NCI-H226 (cell line): Measurements from ENCODE around the gene ACR.
"Not testable (repeated sequence)": the region's sequence is repeated elsewhere in the genome, so short reads cannot be mapped to it uniquely, and the experiment has no call there.

Source experiments
- DNase-seq: peaks from one replicate; pipeline ENCODE4 v3.0.0-alpha.2; 2015

The ACR gene

DNA sequence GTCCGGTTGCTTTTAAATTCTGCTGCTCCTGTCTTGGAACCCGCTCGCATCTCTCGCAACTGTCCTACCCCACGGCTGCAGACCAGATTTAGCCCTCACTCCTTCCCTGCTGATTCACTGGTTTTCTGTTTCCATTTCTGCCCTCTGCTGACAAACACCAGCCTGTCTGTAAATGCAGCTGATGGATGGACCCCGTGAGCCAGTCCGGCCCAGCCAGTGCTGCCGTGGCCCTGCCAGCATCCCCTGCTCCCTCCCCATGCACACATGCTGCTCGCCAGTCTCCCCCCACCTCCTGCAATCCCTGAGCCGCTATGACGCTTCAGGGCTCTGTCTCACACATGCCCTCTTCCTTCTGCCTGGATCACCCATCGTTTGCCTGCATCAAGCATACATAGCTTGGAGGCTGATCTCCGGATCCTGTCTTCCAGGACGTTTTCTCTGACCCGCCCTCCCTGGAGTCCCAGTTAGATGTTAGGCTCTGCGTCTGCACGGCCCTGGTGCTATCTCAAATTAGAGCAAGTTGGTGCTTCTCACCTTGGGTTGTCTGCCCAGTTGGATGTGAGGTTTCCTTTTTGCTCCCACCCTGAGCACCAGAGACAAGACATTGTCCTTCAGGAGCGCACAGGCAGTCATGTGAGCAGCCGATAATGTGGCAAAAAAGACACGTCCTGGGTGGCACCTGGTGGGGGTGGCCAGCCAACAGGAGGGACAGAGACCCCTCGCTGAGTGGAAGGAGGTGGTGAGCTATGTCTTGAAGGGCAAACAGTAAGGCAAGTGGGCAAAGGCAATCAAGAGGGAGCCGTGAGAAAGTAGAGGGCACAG, 4.3 kb upstream of the ACR start:
- DNase-seq: no peak

DNA sequence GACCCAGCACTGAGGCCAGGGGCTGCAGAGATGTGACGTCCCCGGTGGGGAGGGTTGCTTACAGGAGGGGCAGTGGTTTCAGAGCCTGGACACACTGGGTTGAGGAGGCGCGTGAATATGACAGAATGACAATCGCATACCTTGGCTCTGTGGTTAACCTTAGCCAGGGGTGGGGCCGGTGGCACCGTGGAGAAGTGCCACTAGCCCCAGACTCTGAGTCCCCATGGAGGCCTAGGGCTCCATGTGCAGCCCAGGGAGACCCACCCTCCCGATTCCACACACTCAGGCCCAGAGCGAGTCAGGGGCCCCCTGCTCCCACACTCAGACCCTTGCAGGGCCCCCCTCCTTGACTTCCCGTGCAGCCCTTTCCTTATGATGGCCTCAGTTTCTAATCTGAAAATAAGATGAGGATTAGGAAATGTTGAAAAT, 3.6 kb upstream of the ACR start:
- no peak for DNase-seq

DNA sequence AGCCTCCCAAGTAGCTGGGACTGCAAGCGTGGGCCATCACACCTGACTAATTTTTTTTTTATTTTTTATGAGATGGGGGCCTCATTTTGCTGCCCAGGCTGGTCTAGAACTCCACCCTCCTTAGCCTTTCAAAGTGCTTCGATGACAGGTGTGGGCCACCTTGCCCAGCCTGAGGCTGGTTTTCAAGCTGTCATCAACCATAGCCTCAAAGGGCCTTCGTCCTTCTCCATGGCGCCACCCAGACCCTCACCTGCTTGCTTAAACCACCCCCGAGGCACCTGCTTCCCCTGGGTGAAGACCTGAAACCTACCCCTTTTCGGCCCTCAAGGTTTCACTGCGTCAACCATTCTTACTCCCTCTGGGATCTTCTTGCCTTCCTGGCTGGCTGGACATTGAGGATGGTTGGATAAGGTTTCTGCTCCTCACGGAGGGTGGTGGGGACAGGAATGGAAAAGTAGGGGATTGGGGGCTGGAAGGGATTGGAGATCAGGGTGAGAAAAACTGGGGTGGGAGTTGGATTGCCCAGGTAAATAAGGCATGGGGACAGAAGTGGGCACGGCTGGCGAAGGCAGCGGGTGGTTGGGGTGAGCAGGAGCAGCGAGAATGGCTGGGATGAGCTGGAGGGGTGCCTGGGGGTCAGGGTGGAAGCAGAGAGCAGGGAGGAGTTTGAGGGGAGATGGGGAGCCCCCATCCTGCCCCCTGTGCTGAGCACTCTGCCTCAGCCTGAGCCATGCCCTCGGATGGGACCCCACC, 2.8 kb upstream of the ACR start:
- no peak for DNase-seq

DNA sequence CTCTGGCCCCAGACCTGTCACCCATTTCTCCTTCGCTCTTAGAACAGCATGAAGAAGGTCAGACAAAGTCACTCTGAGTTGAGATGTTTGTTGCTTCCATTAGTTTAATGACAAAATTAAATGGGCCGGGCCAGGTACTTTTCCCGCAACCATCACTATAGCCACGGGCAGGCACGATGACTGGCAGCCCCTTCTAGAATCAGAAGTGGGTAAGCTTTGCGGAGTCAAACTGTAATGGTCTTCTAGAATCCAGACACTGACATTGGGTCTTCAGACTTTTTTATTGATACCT, 2.3 kb upstream of the ACR start:
- no peak for DNase-seq

DNA sequence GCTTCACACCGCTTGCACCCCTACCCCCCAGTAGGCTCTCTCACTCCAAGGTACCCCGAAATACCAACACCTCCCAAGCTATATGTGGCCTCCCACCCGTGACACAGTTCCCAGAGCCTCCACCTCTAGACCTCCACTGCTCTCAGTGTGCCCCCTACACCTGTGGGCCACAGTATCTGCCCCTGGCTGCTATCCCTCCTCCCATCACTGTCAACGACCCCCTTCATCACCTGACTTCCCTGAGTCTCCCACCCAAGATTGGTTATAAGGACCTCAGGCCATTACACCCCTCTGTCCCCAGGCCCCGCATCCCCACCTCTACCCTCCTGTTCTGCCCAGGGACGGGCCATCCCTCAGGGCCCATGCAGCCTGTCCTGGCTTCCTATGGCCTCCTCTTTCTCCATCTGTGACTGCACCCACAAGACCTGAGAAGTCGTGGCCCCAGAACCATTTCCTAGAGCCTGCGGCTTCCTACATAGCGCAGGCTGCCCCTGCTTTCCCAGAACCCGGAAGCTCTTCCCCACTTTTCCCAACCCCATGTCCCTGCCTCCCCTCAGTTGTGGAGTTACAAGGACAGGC, 734 bp downstream of the ACR start:
- no peak for DNase-seq

DNA sequence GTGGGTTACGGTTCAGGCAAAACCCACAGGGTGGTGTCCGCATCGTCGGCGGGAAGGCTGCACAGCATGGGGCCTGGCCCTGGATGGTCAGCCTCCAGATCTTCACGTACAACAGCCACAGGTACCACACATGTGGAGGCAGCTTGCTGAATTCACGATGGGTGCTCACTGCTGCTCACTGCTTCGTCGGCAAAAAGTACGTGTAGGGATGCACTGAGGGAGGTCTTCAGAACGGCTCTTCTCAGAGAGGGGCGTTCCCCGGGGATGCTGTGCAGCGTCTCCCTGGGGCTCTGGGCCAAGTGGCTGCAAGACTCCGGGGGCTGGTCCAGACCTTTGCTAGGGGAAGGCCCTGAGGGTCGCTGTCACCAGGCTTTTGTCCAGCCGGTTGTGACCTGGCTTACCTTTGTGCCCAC, 1.3 kb downstream of the ACR start:
- DNase-seq: no peak

DNA sequence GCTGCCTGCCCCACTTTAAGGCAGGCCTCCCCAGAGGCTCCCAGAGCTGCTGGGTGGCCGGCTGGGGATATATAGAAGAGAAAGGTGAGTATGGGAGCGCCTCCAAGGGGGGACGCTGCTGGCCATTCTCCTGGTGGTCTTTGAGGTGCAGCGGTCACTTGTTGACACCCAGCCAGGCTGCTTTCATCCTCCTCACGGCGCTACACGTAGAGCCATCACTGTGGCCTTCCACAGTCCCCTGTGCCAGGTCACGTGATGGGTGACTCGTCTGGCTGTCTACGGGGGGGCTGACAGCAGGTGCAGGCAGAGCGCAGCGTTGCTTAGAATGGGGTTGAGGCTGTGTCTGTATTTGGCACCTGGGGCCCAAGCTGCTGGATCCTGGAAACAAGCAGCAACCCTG, 1.9 kb downstream of the ACR start:
- DNase-seq: no peak

DNA sequence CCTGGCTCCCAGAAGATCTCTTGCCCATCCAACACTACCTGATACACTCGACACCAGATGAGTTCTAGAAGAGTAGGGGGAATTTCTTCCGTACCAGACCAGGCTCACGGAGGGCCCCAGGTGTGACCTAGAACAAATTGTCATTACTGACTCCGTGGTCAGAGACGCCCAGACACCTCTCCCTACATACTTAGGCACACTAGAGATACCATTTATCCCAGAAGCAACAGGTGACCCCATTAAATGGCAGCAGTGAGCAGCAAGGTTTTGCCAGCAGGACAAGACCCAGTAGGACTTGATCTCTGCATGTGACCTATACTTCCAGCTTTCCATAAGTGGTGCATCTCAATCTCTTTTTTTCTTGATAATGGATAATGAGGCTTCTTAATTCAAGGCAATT, 2.7 kb downstream of the ACR start:
- DNase-seq: not testable (repeated sequence)

DNA sequence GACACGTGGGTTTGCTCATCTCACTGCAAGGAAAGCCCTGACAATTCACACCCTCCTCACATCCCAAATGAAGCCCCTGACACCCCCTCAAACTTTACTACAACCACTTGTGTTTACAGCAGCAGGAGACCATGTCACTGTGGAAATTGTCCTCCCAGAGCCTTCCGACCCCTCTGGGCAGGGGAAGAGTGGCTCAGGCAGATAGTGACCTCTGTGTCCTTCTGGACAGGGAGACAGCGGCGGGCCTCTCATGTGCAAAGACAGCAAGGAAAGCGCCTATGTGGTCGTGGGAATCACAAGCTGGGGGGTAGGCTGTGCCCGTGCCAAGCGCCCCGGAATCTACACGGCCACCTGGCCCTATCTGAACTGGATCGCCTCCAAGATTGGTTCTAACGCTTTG, 6.4 kb downstream of the ACR start:
- not testable (repeated sequence) for DNase-seq

DNA sequence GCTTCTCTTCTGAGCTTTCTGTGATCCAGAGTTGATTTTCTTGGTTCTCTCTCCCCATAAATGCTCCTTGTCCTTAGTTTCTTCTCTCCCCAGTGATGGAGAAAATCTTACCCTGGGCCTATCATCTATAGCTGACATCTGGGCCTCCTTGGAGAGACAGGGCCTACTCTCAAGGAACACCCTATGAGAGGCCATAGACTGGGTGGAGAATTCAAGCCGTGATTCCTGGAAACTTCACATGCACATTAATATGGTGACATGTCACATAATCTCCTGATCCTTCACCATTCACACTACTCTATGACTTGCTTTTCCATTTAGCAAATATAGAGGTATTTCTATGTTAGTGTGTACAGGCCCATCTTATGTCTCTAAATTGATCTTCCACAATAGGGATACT, 9.5 kb downstream of the ACR start:
- DNase-seq: not testable (repeated sequence)

DNA sequence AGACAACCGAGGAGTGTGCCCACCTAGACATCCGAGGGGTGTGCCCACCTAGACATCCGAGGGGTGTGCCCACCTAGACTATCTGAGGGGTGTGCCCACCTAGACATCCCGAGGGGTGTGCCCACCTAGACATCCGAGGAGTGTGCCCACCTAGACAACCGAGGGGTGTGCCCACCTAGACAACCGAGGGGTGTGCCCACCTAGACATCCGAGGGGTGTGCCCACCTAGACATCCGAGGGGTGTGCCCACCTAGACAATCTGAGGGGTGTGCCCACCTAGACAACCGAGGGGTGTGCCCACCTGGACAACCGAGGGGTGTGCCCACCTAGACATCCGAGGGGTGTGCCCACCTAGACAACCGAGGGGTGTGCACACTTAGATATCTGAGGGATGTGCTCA, 10.6 kb downstream of the ACR start:
- not testable (repeated sequence) for DNase-seq

DNA sequence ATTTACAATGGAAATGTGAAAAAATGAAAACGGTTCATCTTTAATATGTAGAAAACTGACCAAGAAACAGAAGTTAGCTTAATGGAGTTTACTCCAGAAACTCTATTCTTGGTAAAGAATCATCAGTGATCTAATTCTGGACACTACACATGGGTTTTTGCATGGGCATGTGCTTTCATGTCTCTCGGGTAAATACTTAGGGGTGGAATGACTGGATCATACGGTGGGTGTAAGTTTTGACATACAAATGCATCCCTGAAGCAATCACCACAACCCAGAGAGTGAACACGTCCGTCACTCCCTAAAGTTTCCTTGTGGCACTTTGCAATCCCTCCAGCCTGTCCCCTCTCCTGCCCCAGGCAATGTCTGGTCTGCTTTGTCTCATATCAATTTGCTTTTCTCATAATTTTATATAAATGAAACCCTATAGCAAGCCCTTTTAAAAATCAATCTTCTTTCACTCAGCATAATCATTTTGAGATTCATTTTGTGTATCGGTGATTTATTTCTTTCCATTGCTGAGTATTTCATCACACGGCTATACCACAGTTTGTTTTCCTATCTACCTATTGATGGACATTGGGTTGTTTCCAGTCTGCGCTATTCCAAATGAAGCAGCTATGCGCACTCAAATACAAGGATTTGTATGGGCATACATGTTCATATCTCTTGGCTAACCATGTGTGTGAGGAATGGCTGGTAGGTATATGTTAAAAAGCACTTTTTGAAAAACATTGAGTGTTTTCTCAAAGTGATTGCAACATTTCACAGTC, 11.5 kb downstream of the ACR start:
- DNase-seq: not testable (repeated sequence)

DNA sequence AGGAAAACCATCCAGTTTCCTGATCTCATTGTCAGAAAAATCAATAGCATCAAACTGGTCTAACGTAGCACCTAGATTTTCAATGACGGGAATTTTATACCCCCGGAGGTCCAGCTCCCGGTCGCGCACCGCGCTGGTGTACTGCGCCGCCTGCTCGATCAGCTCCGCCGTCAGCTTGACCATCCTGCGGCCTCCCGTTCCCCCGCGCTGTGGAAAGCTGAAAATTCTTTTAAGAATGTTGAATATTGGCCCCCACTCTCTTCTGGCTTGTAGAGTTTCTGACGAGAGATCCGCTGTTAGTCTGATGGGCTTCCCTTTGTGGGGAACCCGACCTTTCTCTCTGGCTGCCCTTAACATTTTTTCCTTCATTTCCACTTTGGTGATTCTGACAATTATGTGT, 17.2 kb downstream of the ACR start:
- DNase-seq: not testable (repeated sequence)

DNA sequence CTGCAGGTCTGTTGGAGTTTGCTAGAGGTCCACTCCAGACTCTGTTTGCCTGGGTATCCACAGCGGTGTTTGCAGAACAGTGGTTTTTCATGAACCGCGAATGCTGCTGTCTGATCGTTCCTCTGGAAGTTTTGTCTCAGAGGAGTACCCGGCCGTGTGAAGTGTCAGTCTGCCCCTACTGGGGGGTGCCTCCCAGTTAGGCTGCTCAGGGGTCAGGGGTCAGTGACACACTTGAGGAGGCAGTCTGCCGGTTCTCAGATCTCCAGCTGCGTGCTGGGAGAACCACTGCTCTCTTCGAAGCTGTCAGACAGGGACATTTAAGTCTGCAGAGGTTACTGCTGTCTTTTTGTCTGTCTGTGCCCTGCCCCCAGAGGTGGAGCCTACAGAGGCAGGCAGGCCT, 18.4 kb downstream of the ACR start:
- DNase-seq: not testable (repeated sequence)

DNA sequence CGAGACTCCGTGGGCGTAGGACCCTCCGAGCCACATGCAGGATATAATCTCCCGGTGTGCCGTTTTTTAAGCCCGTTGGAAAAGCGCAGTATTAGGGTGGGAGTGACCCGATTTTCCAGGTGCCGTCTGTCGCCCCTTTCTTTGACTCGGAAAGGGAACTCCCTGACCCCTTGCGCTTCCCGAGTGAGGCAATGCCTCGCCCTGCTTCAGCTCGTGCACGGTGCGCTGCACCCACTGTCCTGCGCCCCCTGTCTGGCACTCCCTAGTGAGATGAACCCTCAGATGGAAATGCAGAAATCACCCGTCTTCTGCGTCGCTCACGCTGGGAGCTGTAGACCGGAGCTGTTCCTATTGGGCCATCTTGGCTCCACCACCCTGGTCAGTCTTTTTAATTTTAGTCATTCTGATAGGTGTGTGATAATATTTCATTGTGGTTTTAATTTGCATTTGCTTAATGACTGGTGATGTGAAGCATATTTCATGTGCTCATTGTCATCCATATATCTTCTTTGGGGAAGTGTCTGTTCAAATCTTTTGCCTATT, 19.0 kb downstream of the ACR start:
- DNase-seq: not testable (repeated sequence)

DNA sequence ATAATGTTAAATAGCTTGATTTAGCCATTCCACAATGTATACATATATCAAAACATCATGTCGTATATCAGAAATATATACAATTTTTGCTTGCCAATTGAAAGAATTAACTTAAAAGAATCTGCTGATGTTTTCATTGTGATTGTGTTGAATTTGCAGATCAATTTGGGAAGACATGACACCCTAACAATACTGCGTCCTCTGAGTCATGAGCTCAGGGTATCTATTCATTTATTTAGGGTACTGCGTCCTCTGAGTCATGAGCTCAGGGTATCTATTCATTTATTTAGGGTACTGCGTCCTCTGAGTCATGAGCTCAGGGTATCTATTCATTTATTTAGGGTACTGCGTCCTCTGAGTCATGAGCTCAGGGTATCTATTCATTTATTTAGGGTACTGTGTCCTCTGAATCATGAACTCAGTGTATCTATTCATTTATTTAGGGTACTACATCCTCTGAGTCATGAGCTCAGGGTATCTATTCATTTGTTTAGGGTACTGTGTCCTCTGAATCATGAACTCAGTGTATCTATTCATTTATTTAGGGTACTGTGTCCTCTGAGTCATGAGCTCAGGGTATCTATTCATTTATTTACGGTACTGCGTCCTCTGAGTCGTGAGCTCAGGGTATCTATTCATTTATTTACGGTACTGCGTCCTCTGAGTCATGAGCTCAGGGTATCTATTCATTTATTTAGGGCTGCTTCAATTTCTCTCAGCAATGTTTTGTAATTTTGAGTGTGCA, 21.8 kb downstream of the ACR start:
- not testable (repeated sequence) for DNase-seq

DNA sequence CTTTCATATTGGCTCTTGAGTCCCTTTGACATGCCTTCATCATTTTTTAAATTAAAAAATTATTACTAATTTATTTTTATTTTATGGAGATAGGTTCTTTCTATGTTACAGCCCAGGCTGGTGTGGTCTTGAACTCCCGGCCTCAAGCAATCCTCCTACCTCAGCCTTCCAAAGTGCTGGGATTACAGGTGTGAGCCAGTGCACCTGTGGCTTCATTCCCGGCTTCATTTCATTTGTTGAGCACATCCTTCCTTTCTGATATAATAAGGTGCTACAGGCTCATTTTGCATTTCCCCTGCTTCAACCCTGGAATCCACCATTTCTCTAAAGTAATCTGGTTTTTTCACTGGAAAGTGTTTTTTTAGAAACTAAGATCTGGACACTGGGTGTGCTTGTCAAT, 23.8 kb downstream of the ACR start:
- DNase-seq: not testable (repeated sequence)

DNA sequence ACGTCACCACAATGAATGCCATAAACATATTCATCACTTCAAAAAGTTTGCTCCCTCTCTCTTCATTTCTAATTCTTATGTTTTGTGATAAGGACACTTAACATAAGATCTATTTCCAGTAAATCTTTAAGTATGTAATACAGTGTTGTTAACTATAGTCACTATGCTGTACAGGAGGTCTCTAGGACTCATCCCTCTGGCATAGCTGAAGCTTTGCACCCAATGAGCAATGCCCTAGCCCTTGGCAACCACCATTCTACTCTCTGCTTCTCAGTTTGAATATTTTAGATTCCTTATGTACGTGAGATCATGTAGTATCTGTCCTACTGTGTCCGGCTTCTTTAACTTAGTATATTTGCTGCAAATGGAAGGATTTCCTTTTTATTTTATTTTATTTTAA, 26.3 kb downstream of the ACR start:
- DNase-seq: not testable (repeated sequence)

DNA sequence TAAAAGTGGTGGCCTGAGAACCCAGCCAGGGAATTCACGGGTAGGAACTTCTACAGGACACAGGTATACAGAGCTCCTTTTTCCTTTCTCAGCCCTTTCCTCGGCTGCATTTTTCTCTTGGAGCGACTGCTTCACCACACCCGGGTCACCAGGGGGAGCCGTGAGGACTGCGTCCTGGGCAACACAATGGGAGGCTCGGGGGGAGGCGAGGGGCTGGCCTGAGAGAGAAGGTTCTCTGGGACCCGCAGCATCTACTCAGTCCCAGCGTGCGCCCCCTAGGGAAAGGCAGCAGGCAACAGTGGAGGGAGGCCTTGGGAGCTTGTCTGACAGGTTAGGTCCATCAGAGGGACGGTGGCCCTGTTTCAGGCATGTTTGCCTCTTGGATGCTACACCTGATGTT, 37.1 kb downstream of the ACR start:
- not testable (repeated sequence) for DNase-seq

DNA sequence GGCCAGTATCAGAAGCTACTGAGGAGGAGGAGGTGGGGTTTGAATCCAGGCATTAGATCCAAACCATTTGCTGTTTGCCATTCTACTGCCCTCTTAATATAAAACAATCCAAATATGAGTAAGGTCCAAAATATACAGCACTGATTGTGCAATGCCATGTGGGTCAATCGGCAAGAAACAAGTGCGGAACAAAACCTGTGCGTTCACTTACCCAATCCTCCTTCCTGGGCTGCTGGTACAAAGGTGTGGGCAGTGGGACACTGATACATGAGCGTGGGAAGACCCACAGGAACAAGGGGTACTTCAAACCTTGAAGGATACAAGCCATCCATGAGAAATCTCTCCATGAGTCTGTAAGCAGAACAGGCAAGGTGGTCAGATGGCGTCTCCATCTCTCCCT, 39.6 kb downstream of the ACR start:
- not testable (repeated sequence) for DNase-seq

DNA sequence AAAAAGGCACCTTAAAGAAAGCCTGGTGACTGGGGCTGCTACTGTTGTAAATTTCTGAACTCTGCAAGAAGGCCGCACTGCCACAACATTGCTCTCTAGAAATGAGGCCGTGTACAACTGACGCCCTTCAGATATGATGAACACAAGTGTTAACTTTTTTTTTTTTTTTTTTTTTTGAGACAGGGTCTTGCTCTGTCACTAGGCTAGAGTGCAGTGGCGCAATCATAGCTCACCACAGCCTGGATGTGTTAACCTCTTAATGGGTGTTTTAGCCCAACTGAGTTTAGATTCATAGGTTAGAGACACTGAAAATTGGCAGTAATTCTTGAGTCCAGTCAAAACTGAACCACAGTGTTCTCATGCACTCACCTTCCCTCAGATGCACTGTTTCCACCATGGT, 42.2 kb downstream of the ACR start:
- not testable (repeated sequence) for DNase-seq

DNA sequence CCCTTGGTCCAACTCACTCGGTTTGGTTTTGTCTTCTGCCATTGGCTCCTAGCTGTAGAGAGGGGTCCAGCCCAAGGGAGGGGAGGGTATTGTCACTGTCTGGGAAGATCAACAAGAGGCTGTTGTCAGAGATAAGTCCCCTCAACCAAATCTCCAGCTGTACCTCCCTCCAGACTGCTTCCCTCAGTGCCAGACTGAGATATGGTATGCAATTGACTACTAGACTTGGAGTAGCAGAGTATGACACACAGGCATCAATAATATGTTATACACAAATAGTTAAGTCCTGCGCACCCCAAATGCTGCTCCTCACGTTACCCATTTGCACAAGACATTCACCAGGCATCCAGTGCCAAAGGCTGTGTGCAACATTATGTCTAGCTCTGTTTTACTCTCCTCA, 44.2 kb downstream of the ACR start:
- not testable (repeated sequence) for DNase-seq
